HG02938 (cell line): ENCODE data around the gene ASB12.

ENCODE experiments used
- ATAC-seq: cut with Tn5 transposase; IDR thresholded peaks from one replicate; pipeline ENCODE4 v1.9.1; 2021; ENCODE audit warnings: mild to moderate bottlenecking, moderate library complexity; ENCODE audit not compliant: unreplicated experiment

Gene ASB12

GRCh38 chrX:64187762-64188150 is 42.7 kb downstream of the ASB12 start:
- ATAC-seq = no peak

DNA sequence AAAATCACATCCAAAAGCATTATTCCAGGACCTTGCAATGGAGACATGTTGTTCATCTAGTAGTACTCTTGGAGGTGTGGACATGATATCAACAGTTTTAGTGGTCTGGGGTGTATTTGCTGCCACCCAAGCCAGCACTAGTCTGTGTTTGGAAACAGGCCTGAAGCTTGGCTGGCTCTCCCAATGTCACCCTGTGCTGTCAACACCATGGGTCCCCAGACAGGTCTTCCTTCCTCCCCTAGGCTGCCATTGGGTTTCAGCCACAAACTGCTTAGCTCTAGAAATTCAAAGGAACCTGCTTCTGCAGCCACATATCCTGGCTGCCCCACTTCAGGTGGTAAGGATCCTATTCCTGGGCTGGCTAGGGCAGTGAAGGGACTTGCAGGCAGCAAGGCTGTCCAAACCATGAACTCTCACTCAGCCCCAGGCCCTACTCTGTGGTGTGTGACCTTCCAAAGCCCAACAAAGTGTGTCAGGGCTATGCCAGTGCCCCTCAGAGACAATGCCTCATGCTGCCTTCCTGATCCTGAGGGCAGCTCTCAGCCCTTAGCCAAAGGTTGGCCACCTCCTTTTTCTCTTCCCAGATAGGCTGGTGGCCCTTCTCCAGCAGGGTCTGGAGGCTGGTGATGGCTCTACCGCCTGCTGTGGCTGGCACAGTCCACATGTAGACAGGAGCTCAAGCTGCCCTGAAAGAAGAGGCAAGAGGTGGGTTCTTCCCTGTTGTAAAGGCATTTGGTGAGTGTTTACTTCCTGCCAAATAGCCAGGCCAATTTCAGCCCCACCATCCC is 43.2 kb downstream of the ASB12 start:
- ATAC-seq = no peak

GRCh38 chrX:64184396-64184795 is 46.0 kb downstream of the ASB12 start:
- no peak for ATAC-seq

DNA sequence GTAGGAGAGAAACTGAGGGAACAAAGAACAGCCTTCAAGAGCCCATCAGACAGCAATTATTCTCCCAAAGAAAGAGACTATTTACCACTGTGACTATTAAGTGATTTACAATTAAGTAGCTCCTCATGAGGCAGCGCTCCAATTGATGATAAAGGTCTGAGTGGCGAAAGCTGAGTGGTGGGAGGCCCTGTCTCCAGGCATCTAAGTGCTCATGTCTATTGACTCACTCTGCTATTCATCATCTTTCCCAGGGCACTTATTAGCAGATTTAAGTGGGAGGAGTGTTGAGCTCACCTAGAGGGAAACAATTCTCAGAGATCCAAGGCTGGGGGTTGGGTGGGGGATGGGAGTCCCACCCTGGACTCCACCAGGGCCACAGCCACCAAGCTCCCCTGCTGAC is 48.2 kb downstream of the ASB12 start:
- ATAC-seq = no peak

- no peak for ATAC-seq
Observed at GRCh38 chrX:64176876-64177275, 53.5 kb downstream of the ASB12 start.
